Ascending aorta (tissue), 2 donors: Measurements from ENCODE around the gene RSPRY1. TPM values are rescaled to one million over a fixed set of nuclear protein-coding genes. Genes with fewer than 3 reads are reported as not detected.
"Not testable (repeated sequence)": the region's sequence is repeated elsewhere in the genome, so short reads cannot be mapped to it uniquely, and the experiment has no call there.

Source experiments
- DNase-seq, 2 donors: peaks; one replicate each; pipeline ENCODE4 v3.0.0-alpha.2; 2019; ENCODE audit warnings: low spot score in 2 of 2
- H3K27ac ChIP-seq, 2 donors: fragments of 200-600 bp; sonication (generic); one replicate each; pipeline ENCODE4 v1.5.1; 2016 to 2017; ENCODE audit warnings: mild to moderate bottlenecking in 1 of 2
- H3K27me3 ChIP-seq: fragments of 200-600 bp; sonication (generic); one replicate; pipeline ENCODE4 v1.5.1; 2017
- H3K36me3 ChIP-seq, 2 donors: fragments of 200-600 bp; sonication (generic); one replicate each; pipeline ENCODE4 v1.5.1; 2016
- H3K4me1 ChIP-seq, 2 donors: fragments of 200-600 bp; sonication (generic); one replicate each; pipeline ENCODE4 v1.5.1; 2016 to 2017; ENCODE audit warnings: mild to moderate bottlenecking in 1 of 2
- H3K4me3 ChIP-seq, 2 donors: fragments of 200-600 bp; sonication (generic); one replicate each; pipeline ENCODE4 v1.5.1; 2016 to 2017; ENCODE audit warnings: mild to moderate bottlenecking in 1 of 2
- H3K9me3 ChIP-seq, 2 donors: fragments of 200-600 bp; sonication (generic); one replicate each; pipeline ENCODE4 v1.5.1; 2016
- intact Hi-C: fragments of 100-400 bp; cut with DNase I; formaldehyde crosslinking; loops from one replicate; pipeline ENCODE4 v1.15.1; 2023
- total RNA-seq: library from RNA; depleted of rRNA; stranded (reverse); fragments of >200 nt; gene quantifications from one replicate; pipeline ENCODE4 v1.1.0, GENCODE V29; 2016
- TF ChIP-seq, protein P1 (sequence below), 3 experiments: fragments of 200-600 bp in 2 of 3; fragments of 450-650 bp in 1 of 3; sonication (generic) in 2 of 3; IDR thresholded peaks; one replicate each; pipeline ENCODE4 v1.5.1; 2016 to 2019; ENCODE audit warnings: antibody characterized with exemption in 3 of 3, mild to moderate bottlenecking in 1 of 3, moderate library complexity in 1 of 3

Gene RSPRY1
- total RNA-seq, 1 donor from 2014 or later, result 29.3 TPM

DNA sequence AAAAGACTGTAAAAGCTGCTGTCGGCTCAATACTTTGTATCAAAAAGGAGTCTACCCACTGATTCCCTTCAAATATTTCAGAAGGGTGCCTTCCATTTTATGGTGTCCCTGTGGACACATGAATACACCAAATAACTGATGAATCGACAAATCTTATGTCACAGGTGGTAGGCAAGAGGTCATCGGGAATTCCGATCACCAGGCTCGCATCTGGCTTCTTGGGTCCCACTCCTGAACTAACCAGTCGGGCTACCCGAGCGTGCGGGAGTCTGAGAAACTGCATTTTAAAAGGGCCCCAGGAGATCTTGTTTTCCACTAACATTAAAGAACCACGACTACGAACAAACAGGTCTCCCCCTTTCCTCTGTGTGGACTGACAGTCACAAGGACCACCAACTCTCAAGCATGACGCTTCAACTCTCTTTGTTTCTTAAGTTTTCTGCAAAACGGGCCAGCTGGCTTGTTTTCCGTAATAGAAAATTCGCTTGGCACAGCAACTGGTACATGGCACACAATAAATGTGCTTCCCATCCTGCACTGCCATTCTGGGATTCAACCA lies 1.2 kb upstream of the RSPRY1 start:
- intact Hi-C loops, result loop anchor here (5.0 to 10.0 kb wide), 6 partner anchors 93 to 620 kb away; partner anchors contain the start of genes CPNE2, HERPUD1, KIFC3 and MT1A
- TF ChIP-seq, protein P1, sequence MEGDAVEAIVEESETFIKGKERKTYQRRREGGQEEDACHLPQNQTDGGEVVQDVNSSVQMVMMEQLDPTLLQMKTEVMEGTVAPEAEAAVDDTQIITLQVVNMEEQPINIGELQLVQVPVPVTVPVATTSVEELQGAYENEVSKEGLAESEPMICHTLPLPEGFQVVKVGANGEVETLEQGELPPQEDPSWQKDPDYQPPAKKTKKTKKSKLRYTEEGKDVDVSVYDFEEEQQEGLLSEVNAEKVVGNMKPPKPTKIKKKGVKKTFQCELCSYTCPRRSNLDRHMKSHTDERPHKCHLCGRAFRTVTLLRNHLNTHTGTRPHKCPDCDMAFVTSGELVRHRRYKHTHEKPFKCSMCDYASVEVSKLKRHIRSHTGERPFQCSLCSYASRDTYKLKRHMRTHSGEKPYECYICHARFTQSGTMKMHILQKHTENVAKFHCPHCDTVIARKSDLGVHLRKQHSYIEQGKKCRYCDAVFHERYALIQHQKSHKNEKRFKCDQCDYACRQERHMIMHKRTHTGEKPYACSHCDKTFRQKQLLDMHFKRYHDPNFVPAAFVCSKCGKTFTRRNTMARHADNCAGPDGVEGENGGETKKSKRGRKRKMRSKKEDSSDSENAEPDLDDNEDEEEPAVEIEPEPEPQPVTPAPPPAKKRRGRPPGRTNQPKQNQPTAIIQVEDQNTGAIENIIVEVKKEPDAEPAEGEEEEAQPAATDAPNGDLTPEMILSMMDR (IDR thresholded peaks at IDR 0.05), result no peak
- Histone ChIP-seq H3K4me3 (peak overlapping the region; percentile 70 to 94), H3K9me3 (no peaks in the 10 kb centered on the region), H3K36me3 (peaks cover 0 to 3% of the 10 kb centered on the region in 2 donors), H3K4me1 (peaks cover 5 to 22% of the 10 kb centered on the region in 2 donors), H3K27ac (peak overlapping the region; percentile 95), H3K27me3 (no peaks in the 10 kb centered on the region)
- no peak for DNase-seq

DNA sequence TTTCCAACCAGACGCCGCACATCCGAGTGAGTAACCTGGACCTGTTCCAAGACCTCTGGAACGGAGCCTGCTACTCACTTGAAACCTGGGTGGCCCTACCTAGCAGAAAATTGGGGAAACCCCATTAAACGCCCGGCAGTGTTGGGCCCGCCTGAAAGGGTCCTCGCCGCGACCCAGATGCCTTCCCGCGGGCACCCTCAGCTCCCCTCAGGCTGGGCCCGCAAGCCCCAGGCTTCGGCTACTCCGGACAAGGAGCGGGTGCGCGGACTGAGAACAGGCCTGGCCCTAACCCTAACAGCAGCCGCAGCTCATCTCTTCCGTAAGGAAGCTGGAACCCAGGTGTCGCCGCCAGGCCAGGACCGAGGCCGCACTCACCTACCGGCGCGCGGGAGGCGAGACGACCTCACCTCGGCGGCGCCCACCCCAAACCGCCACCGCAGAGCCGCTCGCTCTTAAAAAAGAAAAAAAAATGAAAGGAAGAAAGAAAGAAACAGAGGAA lies 634 bp upstream of the RSPRY1 start:
- Histone ChIP-seq H3K27ac (peak overlapping the region; percentile 95), H3K4me1 (peaks cover 5 to 26% of the 10 kb centered on the region in 2 donors), H3K4me3 (peak overlapping the region; percentile 70 to 94), H3K9me3 (no peaks in the 10 kb centered on the region), H3K27me3 (no peaks in the 10 kb centered on the region), H3K36me3 (peaks cover 0 to 3% of the 10 kb centered on the region in 2 donors)
- TF ChIP-seq, protein P1 (IDR thresholded peaks at IDR 0.05), result no peak
- intact Hi-C loops, result loop anchor here (5.0 to 10.0 kb wide), 6 partner anchors 93 to 619 kb away; partner anchors contain the start of genes CPNE2, HERPUD1, KIFC3 and MT1A
- DNase-seq, result peak; percentile 14 to 85

DNA sequence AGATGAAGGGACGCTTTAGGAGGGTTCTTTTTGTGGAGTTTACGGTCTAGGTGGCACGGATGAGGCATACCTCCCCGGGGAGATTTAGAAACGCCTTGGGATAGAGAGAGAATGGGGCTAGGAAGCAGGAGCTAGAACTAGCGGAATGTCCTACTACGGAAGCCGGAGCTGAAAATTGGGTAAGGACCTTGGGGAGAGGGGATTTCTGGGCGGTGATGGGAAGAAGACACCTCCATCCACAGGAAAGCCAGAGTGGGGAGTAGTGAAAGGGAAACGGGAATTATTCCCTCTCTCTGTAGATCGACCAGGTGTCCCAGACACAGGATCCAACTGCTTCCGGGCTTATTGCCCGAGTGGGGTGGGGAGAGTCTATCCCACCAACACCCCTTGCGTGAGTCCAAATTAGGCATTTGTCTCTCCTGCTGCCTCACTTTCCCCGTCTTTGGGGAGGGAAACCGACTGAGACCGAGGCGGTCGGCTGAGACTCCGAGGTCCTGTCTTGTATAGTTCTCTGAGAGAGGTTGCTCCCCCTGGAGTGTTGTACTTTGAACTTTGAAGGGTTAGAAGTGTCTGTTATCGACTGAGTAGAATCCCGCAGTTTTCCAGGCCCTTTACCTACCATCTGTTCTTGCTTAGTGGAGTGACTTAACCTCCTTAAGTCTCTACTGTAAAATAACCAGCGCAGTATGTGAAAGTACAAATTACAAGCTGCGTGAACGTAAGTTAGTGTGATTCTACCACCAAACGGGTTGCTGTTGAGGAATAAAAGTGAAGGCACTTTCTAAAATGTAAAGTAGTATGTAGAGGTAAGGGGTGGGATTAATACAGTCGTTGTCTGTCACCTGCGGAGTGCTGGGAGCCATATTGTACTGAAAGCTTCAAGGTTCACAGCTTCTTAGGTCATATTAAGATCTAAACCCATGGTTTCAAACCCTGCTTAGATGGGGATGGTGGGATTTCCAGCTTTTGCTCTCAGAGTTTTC lies 1.0 kb downstream of the RSPRY1 start:
- intact Hi-C loops, result loop anchor here (1.0 to 10.0 kb wide), 8 partner anchors 58 to 618 kb away; partner anchors contain the start of genes ARL2BP, CIAPIN1, COQ9 and CPNE2
- peaks cover 5 to 39% of the 10 kb centered on the region in 2 donors for H3K4me1 ChIP-seq

DNA sequence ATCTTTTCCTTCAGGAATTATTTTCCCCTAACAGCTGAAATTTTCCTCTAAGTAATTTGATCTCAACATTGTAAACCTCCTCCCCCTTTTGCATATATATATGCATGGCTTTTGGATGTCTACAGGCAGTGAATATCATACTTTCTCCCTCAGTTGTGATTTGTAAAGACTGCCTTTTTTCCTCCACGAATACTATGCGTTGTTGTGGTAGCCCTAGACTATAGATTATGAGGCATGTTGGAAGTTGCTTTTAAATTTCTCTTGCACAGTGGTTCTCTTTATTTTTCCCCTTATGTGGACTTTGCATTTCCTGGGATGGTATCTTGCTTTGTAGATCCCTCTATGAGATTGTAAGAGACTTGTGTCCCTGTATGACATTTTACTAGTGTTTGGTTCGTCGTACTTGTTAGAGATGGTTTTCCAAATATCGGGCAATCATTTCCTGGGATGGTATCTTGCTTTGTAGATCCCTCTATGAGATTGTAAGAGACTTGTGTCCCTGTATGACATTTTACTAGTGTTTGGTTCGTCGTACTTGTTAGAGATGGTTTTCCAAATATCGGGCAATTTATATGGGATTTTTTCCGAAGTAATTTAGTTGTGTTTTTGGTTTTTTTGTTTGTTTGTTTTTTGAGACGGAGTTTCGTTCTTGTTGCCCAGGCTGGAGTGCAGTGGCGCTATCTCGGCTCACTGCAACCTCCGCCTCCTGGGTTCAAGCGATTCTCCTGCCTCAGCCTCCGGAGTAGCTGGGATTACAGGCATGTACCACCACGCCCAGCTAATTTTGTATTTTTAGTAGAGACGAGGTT lies 2.0 kb downstream of the RSPRY1 start:
- H3K9me3 ChIP-seq, H3K36me3 ChIP-seq, DNase-seq, H3K27me3 ChIP-seq: not testable (repeated sequence)
- Histone ChIP-seq H3K4me3 (peak overlapping the region; percentile 78), H3K27ac (peak overlapping the region; percentile 95 to 96), H3K4me1 (peaks cover 5 to 39% of the 10 kb centered on the region in 2 donors)
- intact Hi-C loops, result loop anchor here (2.0 to 10.0 kb wide), 7 partner anchors 96 to 617 kb away; partner anchors contain the start of genes CIAPIN1, COQ9, CPNE2 and HERPUD1

More for the DNA sequence above, 1.0 kb downstream of the RSPRY1 start:
- Histone ChIP-seq H3K27me3 (no peaks in the 10 kb centered on the region), H3K4me3 (peak overlapping the region; percentile 78), H3K27ac (peak overlapping the region; percentile 95 to 96), H3K36me3 (no peaks in the 10 kb centered on the region), H3K9me3 (no peaks in the 10 kb centered on the region)
- TF ChIP-seq, protein P1 (IDR thresholded peaks at IDR 0.05), result no peak
- DNase-seq, result no peak

DNA sequence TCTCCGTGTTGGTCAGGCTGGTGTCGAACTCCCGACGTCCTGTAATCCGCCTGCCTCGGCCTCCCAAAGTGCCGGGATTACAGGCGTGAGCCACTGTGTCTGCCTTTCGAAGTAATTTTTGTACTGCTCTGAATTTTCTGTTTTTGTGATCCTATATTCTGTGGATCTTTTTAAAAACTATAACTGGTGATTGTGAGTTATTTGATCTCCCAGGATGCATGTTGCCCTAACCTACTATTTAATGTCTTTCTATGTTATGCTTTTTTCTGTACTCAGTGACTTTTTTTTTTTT lies 2.5 kb downstream of the RSPRY1 start:
- Histone ChIP-seq H3K36me3 (no peaks in the 10 kb centered on the region), H3K4me3 (no peak overlapping the region), H3K27me3 (no peaks in the 10 kb centered on the region), H3K27ac (no peak overlapping the region), H3K4me1 (peaks cover 5 to 42% of the 10 kb centered on the region in 2 donors), H3K9me3 (no peaks in the 10 kb centered on the region)
- DNase-seq, result no peak
- TF ChIP-seq, protein P1 (IDR thresholded peaks at IDR 0.05), result no peak
- intact Hi-C loops, result loop anchor here (5.0 to 10.0 kb wide), 6 partner anchors 96 to 616 kb away; partner anchors contain the start of genes CPNE2, HERPUD1, KIFC3 and MT1A

DNA sequence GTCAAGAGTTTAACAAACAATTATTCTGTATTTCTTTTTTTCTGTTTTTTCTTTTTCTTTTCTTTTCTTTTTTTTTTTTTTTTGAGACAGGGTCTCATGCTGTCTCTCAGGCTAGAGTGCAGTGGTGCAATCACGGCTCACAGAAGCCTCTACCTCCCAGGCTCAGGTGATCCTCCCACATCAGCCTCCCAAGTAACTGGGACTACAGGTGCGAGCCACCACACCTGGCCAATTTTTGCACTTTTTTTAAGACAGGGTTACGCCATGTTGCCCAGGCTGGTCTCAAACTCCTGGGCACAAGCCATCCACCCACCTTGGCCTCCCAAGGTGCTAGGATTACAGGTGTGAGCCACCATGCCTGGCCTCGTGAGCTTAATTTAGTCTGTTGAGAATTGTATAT lies 3.4 kb downstream of the RSPRY1 start:
- H3K4me1 ChIP-seq, result peaks cover 5 to 47% of the 10 kb centered on the region in 2 donors
- not testable (repeated sequence) for H3K27ac ChIP-seq

More for the DNA sequence above, 3.4 kb downstream of the RSPRY1 start:
- intact Hi-C loops, result loop anchor here (5.0 to 10.0 kb wide), 6 partner anchors 97 to 615 kb away; partner anchors contain the start of genes CPNE2, HERPUD1, KIFC3 and MT1A
- H3K4me3 ChIP-seq, H3K36me3 ChIP-seq, H3K27me3 ChIP-seq, H3K9me3 ChIP-seq, DNase-seq: not testable (repeated sequence)
